ENCODE results near the gene TTLL13. TPM values are rescaled to one million over a fixed set of nuclear protein-coding genes. Genes with fewer than 3 reads are reported as not detected.

The TTLL13 gene
- total RNA-seq, 1 donor from 2014 or later, result not detected

- peaks cover 11% of the 10 kb centered on the region for H3K4me1 ChIP-seq
- H3K9ac ChIP-seq, result no peak overlapping the region
- H3K27me3 ChIP-seq, result no peaks in the 10 kb centered on the region
- Mint-ChIP-seq H3K27me3 (ENCODE audit: insufficient read depth, low read depth) (peaks cover 6% of the 10 kb centered on the region), H3K36me3 (peaks cover 6% of the 10 kb centered on the region), H3K27ac (no peak overlapping the region), H3K9me3 (no peaks in the 10 kb centered on the region), H3K4me3 (no peak overlapping the region), H3K4me1 (peaks cover 39% of the 10 kb centered on the region)
- peaks cover 27% of the 10 kb centered on the region for H3K79me2 ChIP-seq (ENCODE audit: low read depth)
- no peak overlapping the region for H3K4me3 ChIP-seq
- H2AFZ ChIP-seq (replicated peaks), result no peak overlapping the region
- H4K20me1 ChIP-seq (ENCODE audit: low read depth), result peaks cover 47% of the 10 kb centered on the region
- no peaks in the 10 kb centered on the region for H3K36me3 ChIP-seq
- H3K4me2 ChIP-seq, result no peak overlapping the region
- TF ChIP-seq CTCF (IDR thresholded peaks at IDR 0.05), result no peak
- no peak for TF ChIP-seq EZH2 (IDR thresholded peaks at IDR 0.05)
- no peak for TF ChIP-seq EZH2phosphoT487 (IDR thresholded peaks at IDR 0.05)
- DNase-seq (ENCODE audit: low spot score), result no peak
- no peaks in the 10 kb centered on the region for H3K9me3 ChIP-seq (ENCODE audit: low read depth)
- H3K27ac ChIP-seq, result no peak overlapping the region
- H3F3A ChIP-seq (ENCODE audit: low read depth), result peaks cover 23% of the 10 kb centered on the region
Measured at GRCh38 chr15:90203922-90204321, 45.4 kb upstream of the TTLL13 start.

- H3K79me2 ChIP-seq (ENCODE audit: low read depth), result peaks cover 27% of the 10 kb centered on the region
- H3K4me2 ChIP-seq, result no peak overlapping the region
- H2AFZ ChIP-seq (replicated peaks), result no peak overlapping the region
- TF ChIP-seq EZH2 (IDR thresholded peaks at IDR 0.05) (no peak), CTCF (IDR thresholded peaks at IDR 0.05) (no peak), EZH2phosphoT487 (IDR thresholded peaks at IDR 0.05) (no peak)
- no peaks in the 10 kb centered on the region for H3K9me3 Mint-ChIP-seq
- H3K36me3 Mint-ChIP-seq, result peaks cover 6% of the 10 kb centered on the region
- H3K4me3 Mint-ChIP-seq, result no peak overlapping the region
- H3K4me1 ChIP-seq, result peaks cover 10% of the 10 kb centered on the region
- peaks cover 31% of the 10 kb centered on the region for H3K4me1 Mint-ChIP-seq
- peaks cover 10% of the 10 kb centered on the region for H3K27me3 Mint-ChIP-seq (ENCODE audit: insufficient read depth, low read depth)
- no peak overlapping the region for H3K9ac ChIP-seq
- no peak for DNase-seq (ENCODE audit: low spot score)
- H3F3A ChIP-seq (ENCODE audit: low read depth), result peaks cover 15% of the 10 kb centered on the region
- peak overlapping the region; percentile 63 for H3K27ac Mint-ChIP-seq
- no peaks in the 10 kb centered on the region for H3K36me3 ChIP-seq
- H4K20me1 ChIP-seq (ENCODE audit: low read depth), result peaks cover 47% of the 10 kb centered on the region
- H3K9me3 ChIP-seq (ENCODE audit: low read depth), result no peaks in the 10 kb centered on the region
- no peak overlapping the region for H3K27ac ChIP-seq
- no peaks in the 10 kb centered on the region for H3K27me3 ChIP-seq
- H3K4me3 ChIP-seq, result no peak overlapping the region
Measured at GRCh38 chr15:90205050-90205848, 44.1 kb upstream of the TTLL13 start.

- no peak overlapping the region for H3K4me2 ChIP-seq
- H3K36me3 ChIP-seq, result no peaks in the 10 kb centered on the region
- H3K27me3 ChIP-seq, result no peaks in the 10 kb centered on the region
- Mint-ChIP-seq H3K9me3 (no peaks in the 10 kb centered on the region), H3K4me1 (peaks cover 29% of the 10 kb centered on the region), H3K27me3 (ENCODE audit: insufficient read depth, low read depth) (peaks cover 6% of the 10 kb centered on the region), H3K36me3 (peaks cover 6% of the 10 kb centered on the region), H3K4me3 (no peak overlapping the region), H3K27ac (no peak overlapping the region)
- no peaks in the 10 kb centered on the region for H3K9me3 ChIP-seq (ENCODE audit: low read depth)
- H3K27ac ChIP-seq, result no peak overlapping the region
- no peak overlapping the region for H3K9ac ChIP-seq
- peaks cover 9% of the 10 kb centered on the region for H3F3A ChIP-seq (ENCODE audit: low read depth)
- H3K79me2 ChIP-seq (ENCODE audit: low read depth), result peaks cover 27% of the 10 kb centered on the region
- H3K4me3 ChIP-seq, result no peak overlapping the region
- peaks cover 4% of the 10 kb centered on the region for H3K4me1 ChIP-seq
- H4K20me1 ChIP-seq (ENCODE audit: low read depth), result peaks cover 47% of the 10 kb centered on the region
- no peak overlapping the region for H2AFZ ChIP-seq (replicated peaks)
- no peak for DNase-seq (ENCODE audit: low spot score)
- TF ChIP-seq EZH2 (IDR thresholded peaks at IDR 0.05), result no peak
- TF ChIP-seq EZH2phosphoT487 (IDR thresholded peaks at IDR 0.05), result no peak
- TF ChIP-seq CTCF (IDR thresholded peaks at IDR 0.05), result no peak
Measured at GRCh38 chr15:90205886-90206285, 43.5 kb upstream of the TTLL13 start.
